Measurements from ENCODE around the gene APLN. TPM values are rescaled to one million over a fixed set of nuclear protein-coding genes. Genes with fewer than 3 reads are reported as not detected.

The APLN gene
- polyA plus RNA-seq, 1 donor from 2014 or later, result 0.38 TPM

GRCh38 chrX:129659861-129660260 lies 5.1 kb upstream of the APLN start (continued):
- no peak for TF ChIP-seq EP300 (conservative IDR thresholded peaks at IDR 0.05; ENCODE audit: poor library complexity, severe bottlenecking)

- Histone ChIP-seq H3K9me3 (ENCODE audit: low read length) (no peaks in the 10 kb centered on the region), H3K4me3 (ENCODE audit: low read length) (no peak overlapping the region), H3K27ac (ENCODE audit: low read length) (no peak overlapping the region), H2AFZ (ENCODE audit: low read depth, low read length) (no peak overlapping the region), H4K20me1 (ENCODE audit: insufficient read depth) (no peaks in the 10 kb centered on the region), H3K9ac (ENCODE audit: low read length) (no peak overlapping the region), H3F3A (ENCODE audit: insufficient read depth, low read length, poor library complexity, severe bottlenecking) (no peaks in the 10 kb centered on the region), H3K36me3 (ENCODE audit: insufficient read depth, low read length) (no peaks in the 10 kb centered on the region), H3K4me2 (ENCODE audit: low read length) (no peak overlapping the region), H3K9me2 (ENCODE audit: insufficient read depth, low read length) (no peaks in the 10 kb centered on the region), H3K27me3 (ENCODE audit: insufficient read depth, low read depth, low read length) (no peaks in the 10 kb centered on the region), H3K79me2 (replicated peaks; ENCODE audit: insufficient read depth, low read length) (no peaks in the 10 kb centered on the region)
- TF ChIP-seq CTCF (IDR thresholded peaks at IDR 0.05; ENCODE audit: poor library complexity, severe bottlenecking) (no peak), RAD21 (conservative IDR thresholded peaks at IDR 0.05) (no peak), MXI1 (conservative IDR thresholded peaks at IDR 0.05; ENCODE audit: poor library complexity, severe bottlenecking) (no peak), SMC3 (conservative IDR thresholded peaks at IDR 0.05; ENCODE audit: poor library complexity) (no peak), POLR2AphosphoS5 (IDR thresholded peaks at IDR 0.05) (no peak), REST (IDR thresholded peaks at IDR 0.05; ENCODE audit: borderline replicate concordance) (no peak)
Measured at GRCh38 chrX:129659141-129659540, 4.4 kb upstream of the APLN start.

GRCh38 chrX:129658429-129658828 lies 3.7 kb upstream of the APLN start:
- Histone ChIP-seq H3K79me2 (replicated peaks; ENCODE audit: insufficient read depth, low read length) (no peaks in the 10 kb centered on the region), H3K36me3 (ENCODE audit: insufficient read depth, low read length) (no peaks in the 10 kb centered on the region), H3K9me3 (ENCODE audit: low read length) (no peaks in the 10 kb centered on the region), H3K27me3 (ENCODE audit: insufficient read depth, low read depth, low read length) (no peaks in the 10 kb centered on the region), H3F3A (ENCODE audit: insufficient read depth, low read length, poor library complexity, severe bottlenecking) (no peaks in the 10 kb centered on the region), H3K4me3 (ENCODE audit: low read length) (no peak overlapping the region), H4K20me1 (ENCODE audit: insufficient read depth) (no peaks in the 10 kb centered on the region), H3K27ac (ENCODE audit: low read length) (no peak overlapping the region), H3K4me2 (ENCODE audit: low read length) (no peak overlapping the region), H3K9ac (ENCODE audit: low read length) (no peak overlapping the region), H2AFZ (ENCODE audit: low read depth, low read length) (no peak overlapping the region), H3K9me2 (ENCODE audit: insufficient read depth, low read length) (no peaks in the 10 kb centered on the region)
- TF ChIP-seq POLR2AphosphoS5 (IDR thresholded peaks at IDR 0.05) (no peak), CTCF (IDR thresholded peaks at IDR 0.05; ENCODE audit: poor library complexity, severe bottlenecking) (no peak), EZH2 (IDR thresholded peaks at IDR 0.05; ENCODE audit: borderline replicate concordance, insufficient read depth, low read length, poor library complexity, severe bottlenecking) (no peak)

All from neural cell (in vitro differentiated cells).